ENCODE results near the gene CRHR1. TPM values are rescaled to one million over a fixed set of nuclear protein-coding genes. Genes with fewer than 3 reads are reported as not detected.

Gene CRHR1
- total and polyA plus RNA-seq, 2 donors = 0.09 to 0.26 TPM

- WGBS = 24% methylated on average over 22 of the region's 22 CpGs
- H3K36me3 ChIP-seq (ENCODE audit: insufficient read depth) = no peaks in the 10 kb centered on the region
- no peak for DNase-seq (ENCODE audit: extremely low spot score)
Observed at GRCh38 chr17:45813048-45813725, 29.1 kb downstream of the CRHR1 start.

GRCh38 chr17:45814622-45815606 is 30.8 kb downstream of the CRHR1 start:
- no peak overlapping the region for H3K4me3 ChIP-seq (ENCODE audit: low read depth, low read length)
- no peaks in the 10 kb centered on the region for H3K36me3 ChIP-seq (ENCODE audit: insufficient read depth)
- WGBS = 84% methylated on average over 17 of the region's 17 CpGs
- no peaks in the 10 kb centered on the region for H3K4me1 ChIP-seq (ENCODE audit: insufficient read depth)
- H3K27ac ChIP-seq (ENCODE audit: low read depth) = no peak overlapping the region
- no peak for DNase-seq (ENCODE audit: extremely low spot score)

More at GRCh38 chr17:45813048-45813725, 29.1 kb downstream of the CRHR1 start:
- Histone ChIP-seq H3K4me3 (ENCODE audit: low read depth, low read length) (no peak overlapping the region), H3K4me1 (ENCODE audit: insufficient read depth) (no peaks in the 10 kb centered on the region), H3K27ac (ENCODE audit: low read depth) (no peak overlapping the region)

GRCh38 chr17:45815752-45816151 is 31.6 kb downstream of the CRHR1 start:
- Histone ChIP-seq H3K4me3 (ENCODE audit: low read depth, low read length) (no peak overlapping the region), H3K4me1 (ENCODE audit: insufficient read depth) (no peaks in the 10 kb centered on the region), H3K27ac (ENCODE audit: low read depth) (no peak overlapping the region), H3K36me3 (ENCODE audit: insufficient read depth) (no peaks in the 10 kb centered on the region)
- no peak for DNase-seq (ENCODE audit: extremely low spot score)
- WGBS = 83% methylated on average over 6 of the region's 6 CpGs

- H3K4me1 ChIP-seq (ENCODE audit: insufficient read depth) = no peaks in the 10 kb centered on the region
- H3K4me3 ChIP-seq (ENCODE audit: low read depth, low read length) = no peak overlapping the region
- DNase-seq (ENCODE audit: extremely low spot score) = no peak
- H3K36me3 ChIP-seq (ENCODE audit: insufficient read depth) = no peaks in the 10 kb centered on the region
- no peak overlapping the region for H3K27ac ChIP-seq (ENCODE audit: low read depth)
- WGBS = 61% methylated on average over 6 of the region's 6 CpGs
Observed at GRCh38 chr17:45818041-45818440, 33.9 kb downstream of the CRHR1 start.

GRCh38 chr17:45818699-45819098 is 34.6 kb downstream of the CRHR1 start:
- no peak for DNase-seq (ENCODE audit: extremely low spot score)
- Histone ChIP-seq H3K36me3 (ENCODE audit: insufficient read depth) (no peaks in the 10 kb centered on the region), H3K4me3 (ENCODE audit: low read depth, low read length) (no peak overlapping the region), H3K27ac (ENCODE audit: low read depth) (no peak overlapping the region), H3K4me1 (ENCODE audit: insufficient read depth) (no peaks in the 10 kb centered on the region)
- 56% methylated on average over 4 of the region's 4 CpGs for WGBS

GRCh38 chr17:45819632-45820031 is 35.5 kb downstream of the CRHR1 start:
- Histone ChIP-seq H3K27ac (ENCODE audit: low read depth) (no peak overlapping the region), H3K4me1 (ENCODE audit: insufficient read depth) (no peaks in the 10 kb centered on the region), H3K36me3 (ENCODE audit: insufficient read depth) (no peaks in the 10 kb centered on the region), H3K4me3 (ENCODE audit: low read depth, low read length) (no peak overlapping the region)
- no peak for DNase-seq (ENCODE audit: extremely low spot score)
- 68% methylated on average over 6 of the region's 6 CpGs for WGBS

- WGBS = 61% methylated on average over 6 of the region's 6 CpGs
Observed at GRCh38 chr17:45820052-45820780, 36.1 kb downstream of the CRHR1 start.

GRCh38 chr17:45821147-45821546 is 37.0 kb downstream of the CRHR1 start:
- WGBS = 88% methylated on average over 9 of the region's 9 CpGs
- Histone ChIP-seq H3K27ac (ENCODE audit: low read depth) (no peak overlapping the region), H3K4me3 (ENCODE audit: low read depth, low read length) (no peak overlapping the region), H3K36me3 (ENCODE audit: insufficient read depth) (no peaks in the 10 kb centered on the region), H3K4me1 (ENCODE audit: insufficient read depth) (no peaks in the 10 kb centered on the region)
- DNase-seq (ENCODE audit: extremely low spot score) = no peak

More at GRCh38 chr17:45820052-45820780, 36.1 kb downstream of the CRHR1 start:
- Histone ChIP-seq H3K4me1 (ENCODE audit: insufficient read depth) (no peaks in the 10 kb centered on the region), H3K36me3 (ENCODE audit: insufficient read depth) (no peaks in the 10 kb centered on the region), H3K4me3 (ENCODE audit: low read depth, low read length) (no peak overlapping the region), H3K27ac (ENCODE audit: low read depth) (no peak overlapping the region)
- DNase-seq (ENCODE audit: extremely low spot score) = no peak

GRCh38 chr17:45823598-45823997 is 39.5 kb downstream of the CRHR1 start:
- no peak for DNase-seq (ENCODE audit: extremely low spot score)
- Histone ChIP-seq H3K27ac (ENCODE audit: low read depth) (no peak overlapping the region), H3K4me1 (ENCODE audit: insufficient read depth) (no peaks in the 10 kb centered on the region), H3K36me3 (ENCODE audit: insufficient read depth) (no peaks in the 10 kb centered on the region), H3K4me3 (ENCODE audit: low read depth, low read length) (no peak overlapping the region)
- 66% methylated on average over 10 of the region's 10 CpGs for WGBS

GRCh38 chr17:45824475-45824874 is 40.4 kb downstream of the CRHR1 start:
- Histone ChIP-seq H3K36me3 (ENCODE audit: insufficient read depth) (no peaks in the 10 kb centered on the region), H3K27ac (ENCODE audit: low read depth) (no peak overlapping the region), H3K4me1 (ENCODE audit: insufficient read depth) (no peaks in the 10 kb centered on the region), H3K4me3 (ENCODE audit: low read depth, low read length) (no peak overlapping the region)
- 71% methylated on average over 7 of the region's 7 CpGs for WGBS
- DNase-seq (ENCODE audit: extremely low spot score) = no peak

GRCh38 chr17:45824901-45825492 is 40.9 kb downstream of the CRHR1 start:
- no peak overlapping the region for H3K27ac ChIP-seq (ENCODE audit: low read depth)
- no peaks in the 10 kb centered on the region for H3K36me3 ChIP-seq (ENCODE audit: insufficient read depth)
- no peak for DNase-seq (ENCODE audit: extremely low spot score)
- H3K4me1 ChIP-seq (ENCODE audit: insufficient read depth) = no peaks in the 10 kb centered on the region
- H3K4me3 ChIP-seq (ENCODE audit: low read depth, low read length) = no peak overlapping the region
- 79% methylated on average over 13 of the region's 13 CpGs for WGBS

- Histone ChIP-seq H3K4me1 (ENCODE audit: insufficient read depth) (no peaks in the 10 kb centered on the region), H3K4me3 (ENCODE audit: low read depth, low read length) (no peak overlapping the region), H3K36me3 (ENCODE audit: insufficient read depth) (no peaks in the 10 kb centered on the region), H3K27ac (ENCODE audit: low read depth) (no peak overlapping the region)
- WGBS = 90% methylated on average over 14 of the region's 14 CpGs
- DNase-seq (ENCODE audit: extremely low spot score) = no peak
Observed at GRCh38 chr17:45825792-45826191, 41.7 kb downstream of the CRHR1 start.

- H3K4me1 ChIP-seq (ENCODE audit: insufficient read depth) = no peaks in the 10 kb centered on the region
- H3K4me3 ChIP-seq (ENCODE audit: low read depth, low read length) = no peak overlapping the region
- H3K27ac ChIP-seq (ENCODE audit: low read depth) = no peak overlapping the region
- no peak for DNase-seq (ENCODE audit: extremely low spot score)
- no peaks in the 10 kb centered on the region for H3K36me3 ChIP-seq (ENCODE audit: insufficient read depth)
- WGBS = 84% methylated on average over 16 of the region's 16 CpGs
Observed at GRCh38 chr17:45826919-45827588, 42.9 kb downstream of the CRHR1 start.
